OCI-LY1 (cell line): ENCODE measurements around the gene AHCY.
"Not testable (repeated sequence)": the region's sequence is repeated elsewhere in the genome, so short reads cannot be mapped to it uniquely, and the experiment has no call there.

Source experiments
- H2AFZ ChIP-seq: fragments of 200-600 bp; sonication (generic), shearing (Covaris generic); 2 replicates; pipeline ENCODE4 v1.6.0; 2014; ENCODE audit warnings: antibody characterized with exemption, mild to moderate bottlenecking, low read length
- H3F3A ChIP-seq: fragments of 200-600 bp; sonication (generic), shearing (Covaris generic); 2 replicates; pipeline ENCODE4 v1.6.0; 2014; ENCODE audit warnings: mild to moderate bottlenecking, antibody characterized with exemption, low read length, moderate library complexity; ENCODE audit not compliant: insufficient read depth
- H3K27ac ChIP-seq: fragments of 200-600 bp; sonication (generic); 2 replicates; pipeline ENCODE4 v1.5.1; 2014; ENCODE audit warnings: low read length, mixed run types, mild to moderate bottlenecking, low read depth; ENCODE audit not compliant: poor library complexity, severe bottlenecking
- H3K27me3 ChIP-seq: fragments of 200-600 bp; sonication (generic); 2 replicates; pipeline ENCODE4 v1.6.0; 2014; ENCODE audit warnings: antibody characterized with exemption, mild to moderate bottlenecking, low read length, moderate library complexity; ENCODE audit not compliant: insufficient read depth
- H3K36me3 ChIP-seq: fragments of 200-600 bp; sonication (generic); 2 replicates; pipeline ENCODE4 v1.6.1; 2014; ENCODE audit warnings: mild to moderate bottlenecking, antibody characterized with exemption, low read length, moderate library complexity, mixed read lengths; ENCODE audit not compliant: insufficient read depth
- H3K4me1 ChIP-seq: fragments of 200-600 bp; sonication (generic); 2 replicates; pipeline ENCODE4 v1.5.1; 2014; ENCODE audit warnings: mild to moderate bottlenecking, low read length, moderate library complexity; ENCODE audit not compliant: insufficient read depth, severe bottlenecking
- H3K4me2 ChIP-seq: fragments of 200-600 bp; sonication (generic), shearing (Covaris generic); 2 replicates; pipeline ENCODE4 v1.6.1; 2014; ENCODE audit warnings: low read length
- H3K4me3 ChIP-seq: fragments of 200-600 bp; sonication (generic); 2 replicates; pipeline ENCODE4 v1.5.1; 2014; ENCODE audit warnings: low read length, low read depth, mild to moderate bottlenecking, mixed read lengths; ENCODE audit not compliant: poor library complexity, severe bottlenecking
- H3K79me2 ChIP-seq: fragments of 200-600 bp; shearing (Covaris generic); 2 replicates; pipeline ENCODE4 v1.6.1; 2016; ENCODE audit warnings: mixed run types, low read length, mixed read lengths; ENCODE audit not compliant: insufficient read depth
- H3K9ac ChIP-seq: fragments of 200-600 bp; sonication (generic), shearing (Covaris generic); 2 replicates; pipeline ENCODE4 v1.6.1; 2014; ENCODE audit warnings: mild to moderate bottlenecking, low read length, mixed read lengths
- H3K9me2 ChIP-seq: fragments of 200-600 bp; sonication (generic), shearing (Covaris generic); 2 replicates; pipeline ENCODE4 v1.6.1; 2014; ENCODE audit warnings: low read depth, mild to moderate bottlenecking, low read length, mixed read lengths
- H3K9me3 ChIP-seq: fragments of 200-600 bp; shearing (Covaris generic); 2 replicates; pipeline ENCODE4 v1.6.1; 2014; ENCODE audit warnings: low read length, mixed read lengths
- H4K20me1 ChIP-seq: fragments of 200-600 bp; sonication (generic), shearing (Covaris generic); 2 replicates; pipeline ENCODE4 v1.6.0; 2016; ENCODE audit warnings: mild to moderate bottlenecking, low read length; ENCODE audit not compliant: insufficient read depth
- EZH2 ChIP-seq: fragments of 200-600 bp; sonication (generic), shearing (Covaris generic); IDR thresholded peaks from 2 replicates; pipeline ENCODE4 v1.8.0; 2017; ENCODE audit warnings: borderline replicate concordance, mixed run types, mild to moderate bottlenecking, antibody characterized with exemption, low read length, moderate library complexity, mixed read lengths
- TF ChIP-seq, protein P1 (sequence below): fragments of 200-600 bp; sonication (generic), shearing (Covaris generic); IDR thresholded peaks from 2 replicates; pipeline ENCODE4 v1.5.1; 2017; ENCODE audit warnings: mild to moderate bottlenecking, antibody characterized with exemption, low read length, moderate library complexity, mixed read lengths

Gene AHCY

DNA sequence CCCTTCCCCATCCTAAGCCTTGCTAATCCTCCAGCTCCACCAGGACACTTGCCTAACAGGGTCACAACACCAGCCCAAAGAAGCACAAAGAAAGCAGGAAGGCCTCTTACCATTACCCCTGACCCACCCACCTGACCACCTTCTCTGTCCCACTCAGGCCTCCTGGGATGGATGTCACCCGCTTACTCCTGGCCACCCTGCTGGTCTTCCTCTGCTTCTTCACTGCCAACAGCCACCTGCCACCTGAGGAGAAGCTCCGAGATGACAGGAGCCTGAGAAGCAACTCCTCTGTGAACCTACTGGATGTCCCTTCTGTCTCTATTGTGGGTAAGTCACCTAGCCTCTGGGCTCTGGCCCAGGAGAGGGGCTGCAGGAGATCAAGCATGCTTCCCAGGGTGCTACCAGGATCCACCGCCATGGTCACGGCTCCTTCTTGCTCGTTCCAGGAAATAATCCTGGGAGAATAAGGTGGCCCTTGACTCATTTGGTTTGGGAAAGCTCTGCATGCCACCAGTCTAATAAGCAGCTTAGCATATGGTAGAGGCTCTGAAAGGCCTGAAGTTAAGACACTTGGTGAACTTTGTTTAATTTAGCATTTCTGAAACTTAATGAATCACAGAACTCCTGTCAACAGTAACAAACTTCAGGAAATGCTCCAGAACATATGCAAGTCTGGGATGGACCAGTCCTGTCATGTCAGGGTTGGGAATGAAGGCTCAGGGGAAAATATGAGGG is 42.8 kb downstream of the AHCY start:
- no peak overlapping the region for H3K4me3 ChIP-seq
- no peaks in the 10 kb centered on the region for H3K9me3 ChIP-seq
- no peak overlapping the region for H3K4me2 ChIP-seq
- no peaks in the 10 kb centered on the region for H3K27me3 ChIP-seq
- no peaks in the 10 kb centered on the region for H3K79me2 ChIP-seq
- H2AFZ ChIP-seq, result no peak overlapping the region
- TF ChIP-seq EZH2, result no peak
- TF ChIP-seq, protein P1, sequence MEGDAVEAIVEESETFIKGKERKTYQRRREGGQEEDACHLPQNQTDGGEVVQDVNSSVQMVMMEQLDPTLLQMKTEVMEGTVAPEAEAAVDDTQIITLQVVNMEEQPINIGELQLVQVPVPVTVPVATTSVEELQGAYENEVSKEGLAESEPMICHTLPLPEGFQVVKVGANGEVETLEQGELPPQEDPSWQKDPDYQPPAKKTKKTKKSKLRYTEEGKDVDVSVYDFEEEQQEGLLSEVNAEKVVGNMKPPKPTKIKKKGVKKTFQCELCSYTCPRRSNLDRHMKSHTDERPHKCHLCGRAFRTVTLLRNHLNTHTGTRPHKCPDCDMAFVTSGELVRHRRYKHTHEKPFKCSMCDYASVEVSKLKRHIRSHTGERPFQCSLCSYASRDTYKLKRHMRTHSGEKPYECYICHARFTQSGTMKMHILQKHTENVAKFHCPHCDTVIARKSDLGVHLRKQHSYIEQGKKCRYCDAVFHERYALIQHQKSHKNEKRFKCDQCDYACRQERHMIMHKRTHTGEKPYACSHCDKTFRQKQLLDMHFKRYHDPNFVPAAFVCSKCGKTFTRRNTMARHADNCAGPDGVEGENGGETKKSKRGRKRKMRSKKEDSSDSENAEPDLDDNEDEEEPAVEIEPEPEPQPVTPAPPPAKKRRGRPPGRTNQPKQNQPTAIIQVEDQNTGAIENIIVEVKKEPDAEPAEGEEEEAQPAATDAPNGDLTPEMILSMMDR, result no peak
- H3K9ac ChIP-seq, result no peak overlapping the region
- 0 out of 2 replicates have a peak, but pooled peaks cover 3% of the 10 kb centered on the region for H3K36me3 ChIP-seq
- H3F3A ChIP-seq, result no peaks in the 10 kb centered on the region
- no peaks in the 10 kb centered on the region for H3K9me2 ChIP-seq
- H3K27ac ChIP-seq, result no peak overlapping the region
- H3K4me1 ChIP-seq, result no peaks in the 10 kb centered on the region
- no peaks in the 10 kb centered on the region for H4K20me1 ChIP-seq

DNA sequence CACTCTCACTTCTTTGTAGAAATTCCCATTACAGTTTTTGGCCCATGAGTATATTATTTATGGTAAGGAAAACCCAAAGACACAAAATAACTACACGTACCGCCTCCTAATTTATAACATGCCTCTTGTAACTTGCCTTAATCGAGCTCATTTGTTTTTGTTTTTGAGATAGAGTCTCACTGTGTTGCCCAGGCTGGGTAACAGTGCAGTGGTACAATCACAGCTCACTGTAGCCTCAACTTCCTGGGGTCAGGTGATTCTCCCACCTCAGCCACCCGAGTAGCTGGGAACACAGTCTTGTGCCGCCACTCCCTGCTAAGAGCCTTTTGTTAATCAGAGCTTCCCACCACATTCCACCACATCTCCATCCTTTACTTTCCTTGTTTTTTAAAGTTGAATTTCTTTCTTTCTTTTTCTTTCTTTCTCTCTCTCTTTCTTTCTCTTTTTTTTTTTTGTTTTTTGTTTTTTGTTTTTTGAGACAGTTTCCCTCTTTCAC is 46.5 kb downstream of the AHCY start:
- Histone ChIP-seq H3K9me2 (no peaks in the 10 kb centered on the region), H4K20me1 (no peaks in the 10 kb centered on the region)

DNA sequence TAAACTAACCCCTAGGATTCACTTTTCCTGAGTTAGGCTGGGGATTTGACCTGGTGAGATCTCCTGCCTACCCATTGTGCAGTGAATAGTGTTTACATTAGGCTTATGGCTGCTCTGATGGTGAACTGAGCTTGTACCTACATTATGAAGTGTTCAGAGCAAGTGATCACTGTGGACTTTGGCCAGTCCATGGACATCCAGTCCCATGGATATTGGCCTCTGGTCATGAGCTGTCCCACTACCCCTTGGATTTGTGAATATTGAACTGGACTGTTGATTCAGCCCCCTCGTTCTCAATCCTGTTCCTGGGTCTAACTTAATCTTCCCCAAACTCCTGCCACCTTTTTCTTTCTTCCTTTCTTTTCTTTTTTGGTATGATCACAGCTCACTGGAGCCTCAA is 48.2 kb downstream of the AHCY start:
- Histone ChIP-seq H2AFZ (no peak overlapping the region), H3K4me2 (no peak overlapping the region), H3K36me3 (no peaks in the 10 kb centered on the region), H3K79me2 (no peaks in the 10 kb centered on the region), H3K27me3 (no peaks in the 10 kb centered on the region), H3K9me2 (no peaks in the 10 kb centered on the region), H3K9ac (no peak overlapping the region), H3K27ac (no peak overlapping the region), H3K9me3 (no peaks in the 10 kb centered on the region), H3F3A (no peaks in the 10 kb centered on the region), H3K4me3 (no peak overlapping the region), H3K4me1 (peaks cover 2% of the 10 kb centered on the region), H4K20me1 (no peaks in the 10 kb centered on the region)
- TF ChIP-seq, protein P1, result no peak
- TF ChIP-seq EZH2, result no peak

More for the DNA sequence above, 46.5 kb downstream of the AHCY start:
- Histone ChIP-seq H3K4me2 (no peak overlapping the region), H3K79me2 (no peaks in the 10 kb centered on the region), H3K4me1 (no peaks in the 10 kb centered on the region), H3K27me3 (no peaks in the 10 kb centered on the region), H3K36me3 (no peaks in the 10 kb centered on the region), H3K4me3 (no peak overlapping the region), H3K9ac (no peak overlapping the region), H3F3A (no peaks in the 10 kb centered on the region), H2AFZ (no peak overlapping the region), H3K27ac (no peak overlapping the region), H3K9me3 (no peaks in the 10 kb centered on the region)
- TF ChIP-seq, protein P1, result no peak
- no peak for TF ChIP-seq EZH2

DNA sequence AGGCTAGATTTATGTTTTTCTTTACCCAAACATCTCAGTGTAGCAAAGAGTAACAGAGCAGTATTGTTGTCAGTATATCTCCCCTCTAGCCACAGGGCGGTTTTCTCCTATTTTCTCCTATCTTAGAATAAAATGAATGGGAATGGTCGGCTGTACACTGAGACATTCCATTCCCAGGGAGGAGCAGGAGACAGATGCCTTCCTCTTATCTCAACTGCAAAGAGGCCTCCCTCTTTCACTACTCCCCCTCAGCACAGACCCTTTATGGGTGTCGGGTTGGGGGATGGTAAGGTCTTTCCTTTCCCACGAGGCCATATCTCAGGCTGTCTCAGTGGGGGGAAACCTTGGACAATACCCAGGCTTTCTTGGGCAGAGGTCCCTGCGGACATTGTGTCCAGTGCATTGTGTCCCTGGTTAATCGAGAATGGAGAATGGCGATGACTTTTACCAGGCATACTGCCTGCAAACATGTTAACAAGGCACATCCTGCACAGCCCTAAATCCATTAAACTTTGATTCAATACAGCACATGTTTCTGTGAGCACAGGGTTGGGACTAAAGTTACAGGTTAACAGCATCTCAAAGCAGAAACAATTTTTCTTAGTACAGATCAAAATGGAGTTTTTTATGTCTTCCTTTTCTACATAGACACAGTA is 50.6 kb downstream of the AHCY start:
- not testable (repeated sequence) for H3F3A ChIP-seq, H3K27me3 ChIP-seq, H3K36me3 ChIP-seq, H3K4me2 ChIP-seq, H3K9me3 ChIP-seq, H3K4me3 ChIP-seq, H2AFZ ChIP-seq, H3K27ac ChIP-seq, H3K9me2 ChIP-seq, H4K20me1 ChIP-seq, H3K9ac ChIP-seq, H3K79me2 ChIP-seq
- peaks cover 14% of the 10 kb centered on the region for H3K4me1 ChIP-seq
